Hematopoietic multipotent progenitor cell treated with erythropoietin and hydrocortisone succinate and interleukin-3 and kit ligand, for 17 days (in vitro differentiated cells): ENCODE results near the gene SAMM50.

ENCODE experiments used
- DNase-seq: peaks from one replicate; pipeline ENCODE4 v3.0.0-alpha.2; 2015; ENCODE audit warnings: low spot score

Gene SAMM50

DNA sequence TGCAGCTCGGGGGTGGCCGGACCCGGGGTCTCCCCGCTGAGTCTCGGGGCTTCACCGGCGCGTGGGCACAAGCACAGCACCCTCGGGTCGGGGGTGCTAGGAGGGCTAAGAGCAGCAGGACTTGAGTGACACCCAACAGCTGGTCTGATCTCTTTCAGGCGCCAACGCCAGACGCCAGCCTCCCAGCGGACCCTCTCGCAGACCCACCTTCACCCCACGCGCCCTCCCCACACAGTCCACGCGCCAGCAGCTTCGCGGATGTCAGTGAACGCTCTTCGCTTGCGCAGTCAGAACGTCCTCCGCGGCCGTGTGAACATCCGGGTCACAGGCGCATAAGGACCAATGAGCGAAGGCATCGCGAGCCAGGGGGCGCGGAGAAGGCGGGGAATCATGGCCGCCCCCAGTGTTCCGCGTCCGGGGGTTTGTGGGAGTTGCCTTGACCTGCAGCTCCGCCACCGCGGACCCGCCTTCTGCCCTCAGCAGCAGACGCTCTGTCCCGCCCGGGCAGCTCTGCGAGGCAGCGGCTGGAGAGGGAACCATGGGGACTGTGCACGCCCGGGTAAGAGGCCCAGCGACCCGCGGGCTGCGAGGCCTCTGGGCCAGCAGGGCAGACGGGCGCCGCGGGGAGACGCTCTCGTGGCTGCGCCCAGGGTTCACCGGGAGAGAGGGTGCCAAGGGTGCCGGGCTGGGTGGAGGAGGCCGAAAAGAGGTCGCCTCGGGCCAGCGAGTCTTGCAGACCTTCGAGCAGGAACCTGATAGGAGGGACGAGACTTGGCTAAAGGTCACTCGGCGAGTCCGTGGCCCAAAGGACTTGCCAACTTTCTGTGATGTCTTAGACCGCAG is at the start of gene SAMM50:
TSS of gene SAMM50 (plus strand) at position 403 of the 843 bp plus-strand sequence. CDS start at position 539, 136 bp downstream.
- peak; percentile 79 for DNase-seq

DNA sequence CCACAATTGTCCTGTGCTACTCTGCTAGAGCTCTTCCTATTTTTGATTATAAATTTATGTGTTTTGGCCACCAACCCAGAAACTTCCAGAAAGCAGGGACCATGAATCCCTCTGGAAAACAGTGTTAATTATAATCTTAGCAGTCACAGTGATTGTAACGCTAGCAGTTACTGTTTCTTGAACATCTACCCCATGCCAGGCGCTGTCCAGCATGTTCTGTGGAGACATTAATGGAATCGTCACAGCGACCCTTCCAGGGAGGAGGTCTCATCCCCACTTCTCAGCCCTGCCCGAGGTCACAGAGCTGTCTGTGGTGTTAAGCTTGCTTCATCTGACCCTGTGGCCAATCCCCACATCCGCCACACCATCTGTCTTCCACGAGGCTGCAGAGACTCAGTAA is 49.6 kb upstream of the SAMM50 start:
- DNase-seq = no peak

DNA sequence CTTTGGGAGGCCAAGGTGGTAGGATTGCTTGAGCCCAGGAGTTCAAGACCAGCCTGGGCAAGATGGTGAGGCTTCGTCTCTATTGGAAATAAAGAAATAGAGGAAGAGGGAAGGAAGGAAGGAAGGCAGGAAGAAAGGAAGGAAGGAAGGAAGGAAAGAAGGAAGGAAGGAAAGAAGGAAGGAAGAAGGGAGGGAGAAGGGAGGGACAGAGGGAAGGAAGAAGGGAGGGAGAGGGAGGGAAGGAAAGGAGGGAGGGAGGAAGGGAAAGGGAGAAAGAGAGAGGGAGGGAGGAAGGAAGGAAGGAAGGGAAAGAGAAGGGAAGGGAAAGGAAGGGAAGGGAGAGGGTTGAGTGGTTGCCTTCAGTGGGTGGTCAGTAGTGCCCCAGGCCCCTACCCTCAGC is 45.5 kb upstream of the SAMM50 start:
- no peak for DNase-seq

DNA sequence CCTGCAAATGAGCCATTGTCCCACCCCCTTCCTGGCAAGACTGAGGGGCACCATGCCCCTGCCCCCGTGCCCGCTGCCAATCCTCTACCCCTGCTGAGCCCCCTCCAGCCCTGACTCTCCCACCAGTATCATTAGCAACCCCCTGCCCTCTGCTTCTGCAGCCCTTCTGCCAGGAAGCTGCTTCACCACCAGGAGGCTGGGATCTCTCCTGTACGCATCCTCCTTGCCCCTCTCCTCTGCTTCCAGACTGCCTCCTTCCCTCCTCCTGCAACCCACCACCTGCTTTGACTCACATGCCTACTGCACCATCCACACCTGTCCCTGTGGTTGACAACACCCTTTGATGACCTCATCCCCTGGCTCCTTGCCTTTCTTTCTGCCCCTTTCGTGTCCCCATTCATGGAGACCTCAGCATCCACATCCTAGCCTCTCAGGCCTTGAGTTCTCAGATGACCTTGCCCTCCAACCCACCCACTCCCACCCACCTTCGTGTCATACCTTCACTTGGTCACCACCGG is 45.0 kb upstream of the SAMM50 start:
- DNase-seq = no peak

DNA sequence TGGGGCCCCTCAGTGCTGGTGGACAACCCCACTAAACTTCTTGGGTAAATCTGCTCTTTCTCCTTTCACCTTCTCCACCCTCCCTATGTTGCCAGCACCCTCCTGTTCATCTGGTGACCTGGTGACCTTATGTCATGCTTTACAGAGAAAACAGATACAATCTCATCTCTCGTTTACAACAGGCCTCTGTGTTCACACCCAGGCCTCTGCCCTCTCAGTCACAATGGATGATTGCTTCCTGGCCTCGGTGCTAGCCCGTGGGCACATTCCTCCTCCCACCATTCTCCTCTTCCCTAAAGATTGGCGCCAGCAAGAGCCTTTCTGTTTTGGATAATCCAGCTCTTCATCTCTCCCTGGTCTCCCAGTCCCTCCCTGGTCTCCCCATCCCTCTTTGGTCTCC is 43.9 kb upstream of the SAMM50 start:
- DNase-seq = no peak

DNA sequence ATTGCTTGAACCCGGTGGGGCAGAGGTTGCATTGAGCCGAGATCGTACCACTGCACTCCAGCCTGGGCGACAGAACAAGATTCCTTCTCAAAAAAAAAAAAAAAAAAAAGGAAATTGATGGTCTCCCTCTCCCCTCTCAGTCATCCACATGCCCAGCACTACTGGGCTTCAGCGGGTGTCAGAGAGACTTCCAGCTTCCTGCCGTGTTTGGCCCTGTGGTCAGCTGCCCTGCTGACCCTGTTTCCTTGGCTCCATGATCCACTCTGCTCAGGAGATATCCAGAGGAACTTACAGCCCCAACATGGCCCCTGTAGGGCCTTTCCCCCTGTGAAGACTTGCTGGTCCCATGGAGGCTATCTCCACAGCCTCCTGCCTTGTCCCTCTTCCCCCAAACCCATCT is 37.7 kb upstream of the SAMM50 start:
- no peak for DNase-seq

DNA sequence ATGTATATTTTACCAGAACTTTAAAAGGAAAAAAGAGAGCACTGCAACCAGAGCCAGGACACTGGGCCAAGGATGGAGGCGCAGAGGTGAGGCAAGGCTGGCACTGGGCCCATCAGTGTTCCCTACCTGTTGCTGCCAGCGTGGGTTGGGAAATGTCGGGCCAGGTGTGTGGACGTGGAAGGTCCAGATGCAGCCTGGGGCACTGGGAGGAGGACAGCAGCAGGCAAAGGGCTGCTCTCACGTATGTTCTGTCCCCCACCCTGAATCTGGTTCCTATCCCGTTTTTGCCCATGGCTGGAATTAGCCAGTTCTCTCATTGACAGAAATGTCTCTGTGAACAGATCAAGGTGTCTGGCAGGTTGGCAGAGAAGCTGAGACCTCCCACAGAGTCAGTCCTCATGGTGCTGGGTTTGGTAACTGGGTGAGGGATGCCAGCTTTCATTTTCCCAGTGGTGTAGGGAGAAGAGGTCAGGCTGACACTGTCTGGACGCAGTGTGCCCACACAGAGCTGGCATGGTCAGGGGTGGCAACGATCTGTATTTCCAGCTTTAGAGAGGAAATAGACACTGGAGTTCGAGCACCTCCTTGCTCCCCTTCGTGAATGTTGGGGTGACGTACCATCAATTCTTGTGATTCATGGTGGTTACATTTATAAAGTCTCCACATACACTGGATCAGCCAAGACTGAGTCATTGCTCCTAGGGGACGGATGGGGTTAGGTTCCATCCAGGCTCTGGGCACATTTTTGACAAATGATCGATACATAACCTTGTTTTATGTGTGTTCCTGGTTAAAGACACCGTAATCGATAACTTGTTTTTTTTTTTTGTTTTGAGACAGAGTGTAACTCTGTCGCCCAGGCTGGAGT is 35.9 kb upstream of the SAMM50 start:
- DNase-seq = no peak

DNA sequence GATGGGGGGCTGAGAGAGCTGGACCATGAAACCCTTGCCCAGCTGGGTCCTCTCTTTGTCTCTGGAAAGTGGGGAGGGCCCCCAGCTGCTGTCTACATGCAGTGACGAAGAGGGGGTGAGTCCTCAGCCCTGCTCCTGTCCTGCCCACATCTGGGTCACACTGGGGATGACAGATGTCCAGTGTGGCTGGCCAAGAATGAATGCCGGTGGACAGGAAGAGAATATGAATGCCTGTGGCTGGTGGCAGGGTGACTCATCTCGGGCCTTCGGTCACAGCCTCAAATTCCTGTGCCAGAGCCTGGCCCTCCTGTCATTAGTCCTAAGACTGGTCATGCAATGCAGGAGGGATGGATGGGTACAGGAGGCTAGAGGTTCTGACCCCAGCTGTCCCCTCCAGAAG is 33.9 kb upstream of the SAMM50 start:
- DNase-seq = no peak

DNA sequence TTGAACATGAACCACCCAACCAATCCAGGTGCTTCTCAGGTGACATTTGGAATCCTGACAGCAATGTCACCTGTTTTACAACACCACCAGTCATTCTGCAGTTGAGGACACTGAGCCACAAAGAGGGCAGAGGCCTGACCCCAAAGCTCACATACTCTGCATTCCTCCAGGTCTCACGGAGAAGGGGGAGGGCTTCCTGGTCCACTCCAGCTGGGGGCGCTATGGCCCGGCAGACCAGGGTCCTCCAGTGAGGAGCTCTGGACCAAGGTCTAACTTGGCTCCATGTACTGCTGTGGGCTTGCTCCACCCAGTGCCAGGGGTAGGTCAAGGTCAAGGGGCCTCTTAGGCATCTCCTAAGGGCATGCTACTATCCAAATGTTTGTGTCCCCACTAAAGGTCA is 33.1 kb upstream of the SAMM50 start:
- no peak for DNase-seq

DNA sequence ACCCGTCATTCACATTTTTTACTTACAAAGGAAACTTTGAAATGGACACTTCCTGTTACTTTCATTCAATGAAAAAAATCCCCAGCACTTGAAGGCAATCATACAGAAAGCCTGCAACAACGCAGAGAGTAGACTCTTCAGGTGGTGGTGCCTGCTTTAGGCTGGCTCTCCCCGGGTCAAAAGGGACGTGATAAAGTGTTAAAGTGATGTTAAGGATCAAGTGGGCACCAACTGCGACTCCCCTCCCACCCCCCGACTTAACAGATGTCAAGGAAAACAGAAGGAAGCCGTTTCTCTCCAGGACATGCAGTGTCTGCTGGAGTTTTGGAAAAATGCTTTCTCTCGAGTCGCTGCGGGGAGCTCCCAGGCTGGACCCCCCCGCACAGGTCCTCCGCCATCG is 32.1 kb upstream of the SAMM50 start:
- DNase-seq = no peak

DNA sequence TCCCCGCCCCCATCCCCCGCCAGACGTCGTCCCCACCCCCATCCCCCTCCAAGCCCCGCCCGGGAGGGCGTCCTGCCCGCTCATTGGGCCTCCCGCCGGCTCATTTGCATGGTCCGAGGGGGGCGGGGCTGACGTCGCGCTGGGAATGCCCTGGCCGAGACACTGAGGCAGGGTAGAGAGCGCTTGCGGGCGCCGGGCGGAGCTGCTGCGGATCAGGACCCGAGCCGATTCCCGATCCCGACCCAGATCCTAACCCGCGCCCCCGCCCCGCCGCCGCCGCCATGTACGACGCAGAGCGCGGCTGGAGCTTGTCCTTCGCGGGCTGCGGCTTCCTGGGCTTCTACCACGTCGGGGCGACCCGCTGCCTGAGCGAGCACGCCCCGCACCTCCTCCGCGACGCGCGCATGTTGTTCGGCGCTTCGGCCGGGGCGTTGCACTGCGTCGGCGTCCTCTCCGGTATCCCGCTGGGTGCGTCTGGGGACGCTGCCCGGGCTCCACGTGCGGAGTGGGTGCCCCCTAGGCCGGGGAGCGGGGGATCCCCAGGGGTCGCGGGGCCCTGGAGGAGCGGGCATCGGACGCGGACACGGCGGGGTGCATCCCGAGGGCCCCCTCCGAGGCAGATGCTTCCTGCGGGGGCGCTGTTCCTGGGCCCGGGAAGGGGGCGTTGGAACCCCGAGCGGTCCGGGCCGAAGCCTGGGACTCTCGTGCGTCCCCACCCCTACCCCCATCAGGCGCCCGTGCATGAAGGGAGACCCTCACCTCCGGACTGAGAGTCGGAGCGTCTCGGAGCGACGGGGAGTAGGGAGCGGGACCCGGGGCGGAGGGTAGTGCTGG is 31.4 kb upstream of the SAMM50 start, which contains the start of gene PNPLA3:
TSS of gene PNPLA3 (plus strand) at position 175 of the 834 bp plus-strand sequence. CDS start at position 282, 107 bp downstream.
- peak; percentile 48 for DNase-seq

DNA sequence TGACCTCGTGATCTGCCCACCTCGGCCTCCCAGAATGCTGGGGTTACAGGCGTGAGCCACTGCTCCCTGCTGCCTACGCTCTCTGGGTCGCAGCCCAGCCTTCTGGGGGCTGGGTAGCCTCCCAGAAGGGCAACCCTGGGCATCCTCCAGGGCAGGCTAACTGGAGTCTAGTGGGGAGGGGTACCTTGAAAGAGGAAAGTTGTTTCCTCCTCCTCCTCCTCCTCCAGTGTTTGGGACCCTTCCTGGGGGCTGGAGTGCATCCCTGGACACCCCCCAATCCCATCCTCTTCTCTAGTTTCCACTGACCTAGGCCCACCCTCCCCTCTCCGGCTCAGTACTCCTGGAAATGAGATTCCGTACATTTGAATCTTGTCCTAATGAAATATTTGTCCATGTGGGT is 30.4 kb upstream of the SAMM50 start:
- no peak for DNase-seq

DNA sequence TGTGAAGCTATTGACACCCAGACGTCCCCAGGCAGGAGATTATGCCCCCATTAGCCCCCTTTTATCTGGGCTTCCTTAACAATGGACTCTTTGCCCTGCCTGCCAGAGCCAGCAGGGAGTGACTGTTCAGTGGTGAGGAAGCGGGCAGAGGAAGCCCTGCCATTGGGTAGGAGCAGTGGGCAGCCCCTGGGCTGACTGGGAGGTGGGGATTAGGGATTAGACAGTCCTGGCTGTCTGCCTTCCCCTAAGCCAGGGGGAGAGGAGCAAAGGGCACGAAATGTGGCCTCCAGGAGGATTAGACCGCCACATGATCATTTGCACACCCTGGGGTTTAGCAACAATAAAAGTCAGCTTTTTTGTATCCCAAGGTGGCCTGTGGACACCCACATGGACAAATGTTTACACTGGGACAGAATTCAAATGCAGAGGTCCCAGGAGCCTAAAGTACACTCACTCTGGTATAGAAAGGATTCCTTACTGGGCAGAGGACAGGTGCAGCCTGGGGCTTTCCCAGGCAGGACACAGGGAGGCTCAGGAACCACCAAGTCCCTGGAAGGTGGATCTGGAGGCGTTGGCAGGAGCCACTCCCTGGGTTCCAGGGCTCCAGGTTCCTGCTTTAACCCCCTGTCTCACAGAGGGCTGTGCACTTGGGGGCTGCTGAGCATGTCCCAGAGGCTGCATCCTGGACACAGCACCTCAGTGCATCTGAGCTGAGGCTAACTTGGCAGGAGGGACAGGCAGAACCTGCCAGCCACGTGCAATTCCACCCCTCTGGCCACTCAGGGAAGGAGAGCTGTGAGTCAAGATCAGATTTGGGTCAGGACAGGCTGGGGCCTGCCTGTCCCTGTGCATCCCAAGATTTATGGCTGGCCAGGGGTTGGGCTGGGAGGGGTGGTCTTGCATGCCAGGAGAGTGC is 29.6 kb upstream of the SAMM50 start:
- DNase-seq = no peak

DNA sequence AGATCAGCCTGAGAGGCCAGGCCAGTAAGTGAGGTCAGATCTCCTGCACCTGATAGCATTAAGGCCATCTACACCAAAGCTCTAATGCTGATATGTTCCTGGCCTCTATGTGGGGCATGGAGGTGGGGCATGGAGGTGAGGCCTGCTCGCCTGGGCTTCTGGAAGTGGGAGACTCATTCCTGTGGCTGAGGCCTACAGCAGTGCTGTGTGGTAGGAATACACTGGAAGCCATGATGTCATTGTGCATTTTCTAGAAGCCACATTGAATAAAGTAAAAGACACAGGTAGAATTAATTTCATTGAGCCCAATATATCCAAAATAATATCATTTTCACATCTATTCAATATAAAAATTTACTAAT is 28.9 kb upstream of the SAMM50 start:
- DNase-seq = no peak

DNA sequence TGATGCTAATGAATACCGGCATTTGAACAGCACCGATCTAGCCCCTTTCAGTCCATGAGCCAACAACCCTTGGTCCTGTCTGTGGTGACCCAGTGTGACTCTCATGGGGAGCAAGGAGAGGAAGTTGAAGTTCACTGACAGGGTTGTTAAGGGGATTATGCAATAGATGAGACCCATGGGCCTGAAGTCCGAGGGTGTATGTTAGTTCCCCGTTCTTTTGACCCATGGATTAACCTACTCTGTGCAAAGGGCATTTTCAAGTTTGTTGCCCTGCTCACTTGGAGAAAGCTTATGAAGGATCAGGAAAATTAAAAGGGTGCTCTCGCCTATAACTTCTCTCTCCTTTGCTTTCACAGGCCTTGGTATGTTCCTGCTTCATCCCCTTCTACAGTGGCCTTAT is 26.8 kb upstream of the SAMM50 start:
- no peak for DNase-seq

DNA sequence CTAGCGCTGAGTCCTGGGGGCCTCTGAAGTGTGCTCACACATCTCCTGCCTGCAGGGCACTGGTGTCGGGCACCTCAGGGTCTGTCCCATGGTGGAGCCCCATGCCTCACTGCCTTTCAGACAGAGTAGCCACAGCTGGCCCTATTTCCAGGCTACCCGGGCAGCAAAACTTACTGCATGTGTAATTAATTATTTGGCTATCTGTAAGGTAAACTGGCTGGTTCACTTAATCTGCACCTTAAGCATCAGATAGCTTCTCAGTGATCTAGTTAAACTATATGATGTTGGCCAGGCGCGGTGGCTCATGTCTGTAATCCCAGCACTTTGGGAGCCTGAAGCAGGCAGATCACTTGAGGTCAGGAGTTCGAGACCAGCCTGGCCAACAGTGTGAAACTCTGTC is 26.3 kb upstream of the SAMM50 start:
- no peak for DNase-seq

DNA sequence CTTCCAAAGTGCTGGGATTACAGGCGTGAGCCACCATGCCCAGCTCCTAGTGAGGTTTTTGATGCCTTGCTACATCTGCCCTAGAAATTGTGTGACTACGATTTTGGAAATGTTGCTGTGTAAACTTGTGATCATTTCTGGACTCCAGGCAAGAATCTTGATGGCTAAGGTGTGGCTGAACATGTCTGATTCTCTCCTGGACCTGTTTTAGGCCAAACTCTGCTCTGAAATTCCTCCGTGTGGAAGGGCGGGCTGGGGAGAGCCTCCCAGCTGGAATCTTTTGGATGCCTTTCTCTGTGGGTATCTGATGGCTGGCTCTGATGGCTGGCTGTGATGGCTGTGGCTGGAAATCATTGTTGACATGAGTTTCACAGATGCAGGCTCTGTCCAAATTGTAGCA is 23.5 kb upstream of the SAMM50 start:
- DNase-seq = no peak

DNA sequence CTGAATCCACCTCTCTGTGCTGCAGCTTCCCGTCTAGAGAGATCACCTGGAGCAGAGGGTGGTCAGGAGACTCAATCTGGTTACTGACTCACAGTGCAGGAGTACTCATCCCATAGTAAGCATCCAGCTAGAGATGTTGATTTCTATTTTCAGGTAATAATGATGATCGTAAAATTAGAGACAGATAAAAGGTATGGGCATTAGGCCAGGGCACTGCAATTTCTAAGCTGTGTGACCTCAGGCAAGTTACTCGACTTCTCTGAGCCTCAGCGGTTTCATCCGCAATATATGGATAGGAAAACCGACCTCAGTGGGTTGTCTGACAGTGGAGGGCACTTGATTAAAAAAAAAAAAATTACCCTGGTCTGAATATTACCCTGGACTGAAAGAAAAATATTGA is 13.8 kb upstream of the SAMM50 start:
- DNase-seq = no peak

DNA sequence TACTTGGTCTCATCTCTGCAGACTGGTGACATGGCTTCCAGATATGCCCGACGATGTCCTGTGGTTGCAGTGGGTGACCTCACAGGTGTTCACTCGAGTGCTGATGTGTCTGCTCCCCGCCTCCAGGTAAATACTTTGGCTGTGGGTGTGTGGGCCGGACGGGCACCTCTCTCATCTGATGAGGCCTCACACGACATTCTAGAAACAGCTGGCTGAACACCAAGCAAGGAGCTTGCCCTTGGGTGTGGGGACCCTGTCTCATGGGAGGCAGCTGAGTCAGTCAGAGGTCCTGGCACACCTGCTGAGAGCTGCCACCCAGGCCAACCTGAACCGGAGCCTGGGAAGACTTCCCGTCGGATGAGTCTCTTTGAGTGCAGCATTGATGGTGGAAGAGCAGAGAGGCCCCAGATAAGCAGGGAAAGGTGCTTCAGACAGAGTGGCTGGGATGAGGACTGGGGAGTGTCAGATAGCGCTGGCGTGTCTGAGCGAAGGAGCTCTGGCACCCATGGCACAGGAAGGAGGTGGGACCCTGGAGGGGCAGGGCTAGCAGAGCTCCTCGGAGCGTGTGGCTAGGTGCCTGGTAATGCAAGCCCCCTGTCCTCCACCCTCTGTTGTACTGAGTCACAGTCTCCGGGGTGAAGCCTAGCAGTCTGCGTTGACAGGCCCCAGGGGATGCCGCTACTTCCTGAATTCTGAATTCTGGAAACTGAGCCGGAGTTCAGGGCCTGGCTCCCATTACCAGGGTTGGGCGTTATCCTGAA is 10.4 kb upstream of the SAMM50 start:
- no peak for DNase-seq
